ENCODE results near the gene ZNF469. TPM values are rescaled to one million over a fixed set of nuclear protein-coding genes. Genes with fewer than 3 reads are reported as not detected.

ZNF469 gene
- total and polyA plus RNA-seq, 4 donors: 0.04 to 0.50 (median 0.36) TPM

DNA sequence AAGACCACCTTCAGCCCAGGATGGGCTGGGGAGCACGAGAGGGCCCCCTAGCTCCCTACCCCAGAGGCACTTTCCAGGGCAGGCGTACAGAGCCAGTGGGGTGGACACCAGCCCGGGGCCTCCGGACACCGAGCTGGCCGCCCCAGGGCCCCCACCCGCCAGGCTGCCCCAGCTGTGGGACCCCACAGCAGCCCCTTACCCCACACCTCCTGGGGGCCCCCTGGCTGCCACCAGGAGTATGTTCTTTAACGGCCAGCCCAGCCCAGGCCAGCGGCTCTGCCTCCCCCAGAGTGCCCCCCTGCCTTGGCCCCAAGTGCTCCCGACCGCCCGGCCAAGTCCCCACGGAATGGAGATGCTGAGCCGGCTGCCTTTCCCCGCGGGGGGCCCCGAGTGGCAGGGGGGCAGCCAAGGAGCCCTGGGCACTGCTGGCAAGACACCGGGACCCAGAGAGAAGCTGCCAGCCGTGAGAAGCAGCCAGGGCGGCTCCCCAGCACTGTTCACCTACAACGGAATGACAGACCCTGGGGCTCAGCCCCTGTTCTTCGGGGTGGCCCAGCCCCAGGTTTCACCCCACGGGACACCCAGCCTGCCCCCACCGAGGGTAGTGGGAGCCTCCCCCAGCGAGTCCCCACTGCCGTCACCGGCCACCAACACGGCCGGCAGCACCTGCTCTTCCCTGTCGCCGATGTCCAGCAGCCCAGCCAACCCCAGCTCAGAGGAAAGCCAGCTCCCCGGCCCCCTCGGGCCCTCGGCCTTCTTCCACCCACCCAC is 46.0 kb downstream of the ZNF469 start:
- 75% methylated on average over 34 of the region's 34 CpGs for WGBS

More for the DNA sequence above, 46.0 kb downstream of the ZNF469 start:
- Histone ChIP-seq H3K9me3 (ENCODE audit: control insufficient read depth in 4 of 4, low read length in 3 of 4) (no peaks in the 10 kb centered on the region), H3K9ac (ENCODE audit: low read depth in 1 of 2, low read length in 2 of 2) (no peak overlapping the region), H3K4me1 (ENCODE audit: control insufficient read depth in 4 of 4, insufficient read depth in 4 of 4, low read length in 3 of 4) (peaks cover 0 to 3% (median under 1%) of the 10 kb centered on the region in 4 donors), H3K27ac (ENCODE audit: low read depth in 1 of 2, low read length in 2 of 2) (no peak overlapping the region), H3K4me3 (ENCODE audit: low read depth in 1 of 3, low read length in 3 of 3) (no peak overlapping the region), H3K27me3 (ENCODE audit: control insufficient read depth in 4 of 4, insufficient read depth in 4 of 4, low read length in 3 of 4) (peaks cover 0 to 9% (median 0%) of the 10 kb centered on the region in 4 donors), H3K36me3 (ENCODE audit: control insufficient read depth in 4 of 4, insufficient read depth in 3 of 4, low read depth in 1 of 4, low read length in 3 of 4) (no peaks in the 10 kb centered on the region)
- TF ChIP-seq RXRA (IDR thresholded peaks at IDR 0.05) (no peak), HNF4A (conservative IDR thresholded peaks at IDR 0.05) (no peak), JUND (IDR thresholded peaks at IDR 0.05) (no peak), YY1 (IDR thresholded peaks at IDR 0.05) (no peak), ZBTB33 (IDR thresholded peaks at IDR 0.05) (no peak), FOXA1 (IDR thresholded peaks at IDR 0.05) (no peak), RAD21 (IDR thresholded peaks at IDR 0.05) (no peak), SP1 (IDR thresholded peaks at IDR 0.05) (no peak), CTCF (IDR thresholded peaks at IDR 0.05; ENCODE audit: low read depth, low read length, missing input control) (no peak), HNF4G (IDR thresholded peaks at IDR 0.05) (no peak), GABPA (IDR thresholded peaks at IDR 0.05 in 1 of 2, conservative IDR thresholded peaks at IDR 0.05 in 1 of 2) (no peak), FOXA2 (IDR thresholded peaks at IDR 0.05) (no peak), NR2F2 (IDR thresholded peaks at IDR 0.05) (no peak), TAF1 (conservative IDR thresholded peaks at IDR 0.05) (no peak), EGR1 (IDR thresholded peaks at IDR 0.05; ENCODE audit: low read depth in 2 of 2) (no peak)
- TF ChIP-seq, protein P1, sequence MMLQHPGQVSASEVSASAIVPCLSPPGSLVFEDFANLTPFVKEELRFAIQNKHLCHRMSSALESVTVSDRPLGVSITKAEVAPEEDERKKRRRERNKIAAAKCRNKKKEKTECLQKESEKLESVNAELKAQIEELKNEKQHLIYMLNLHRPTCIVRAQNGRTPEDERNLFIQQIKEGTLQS (IDR thresholded peaks at IDR 0.05): no peak
- TF ChIP-seq, protein P2, sequence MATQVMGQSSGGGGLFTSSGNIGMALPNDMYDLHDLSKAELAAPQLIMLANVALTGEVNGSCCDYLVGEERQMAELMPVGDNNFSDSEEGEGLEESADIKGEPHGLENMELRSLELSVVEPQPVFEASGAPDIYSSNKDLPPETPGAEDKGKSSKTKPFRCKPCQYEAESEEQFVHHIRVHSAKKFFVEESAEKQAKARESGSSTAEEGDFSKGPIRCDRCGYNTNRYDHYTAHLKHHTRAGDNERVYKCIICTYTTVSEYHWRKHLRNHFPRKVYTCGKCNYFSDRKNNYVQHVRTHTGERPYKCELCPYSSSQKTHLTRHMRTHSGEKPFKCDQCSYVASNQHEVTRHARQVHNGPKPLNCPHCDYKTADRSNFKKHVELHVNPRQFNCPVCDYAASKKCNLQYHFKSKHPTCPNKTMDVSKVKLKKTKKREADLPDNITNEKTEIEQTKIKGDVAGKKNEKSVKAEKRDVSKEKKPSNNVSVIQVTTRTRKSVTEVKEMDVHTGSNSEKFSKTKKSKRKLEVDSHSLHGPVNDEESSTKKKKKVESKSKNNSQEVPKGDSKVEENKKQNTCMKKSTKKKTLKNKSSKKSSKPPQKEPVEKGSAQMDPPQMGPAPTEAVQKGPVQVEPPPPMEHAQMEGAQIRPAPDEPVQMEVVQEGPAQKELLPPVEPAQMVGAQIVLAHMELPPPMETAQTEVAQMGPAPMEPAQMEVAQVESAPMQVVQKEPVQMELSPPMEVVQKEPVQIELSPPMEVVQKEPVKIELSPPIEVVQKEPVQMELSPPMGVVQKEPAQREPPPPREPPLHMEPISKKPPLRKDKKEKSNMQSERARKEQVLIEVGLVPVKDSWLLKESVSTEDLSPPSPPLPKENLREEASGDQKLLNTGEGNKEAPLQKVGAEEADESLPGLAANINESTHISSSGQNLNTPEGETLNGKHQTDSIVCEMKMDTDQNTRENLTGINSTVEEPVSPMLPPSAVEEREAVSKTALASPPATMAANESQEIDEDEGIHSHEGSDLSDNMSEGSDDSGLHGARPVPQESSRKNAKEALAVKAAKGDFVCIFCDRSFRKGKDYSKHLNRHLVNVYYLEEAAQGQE (IDR thresholded peaks at IDR 0.05): no peak
- TF ChIP-seq, protein P3, sequence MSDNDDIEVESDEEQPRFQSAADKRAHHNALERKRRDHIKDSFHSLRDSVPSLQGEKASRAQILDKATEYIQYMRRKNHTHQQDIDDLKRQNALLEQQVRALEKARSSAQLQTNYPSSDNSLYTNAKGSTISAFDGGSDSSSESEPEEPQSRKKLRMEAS (IDR thresholded peaks at IDR 0.05): no peak
- DNase-seq (ENCODE audit: low spot score): no peak
